IPS-20b (cell line): ENCODE measurements around the gene NDUFS3.

ENCODE experiments used
- H3K27ac ChIP-seq: one replicate; pipeline ENCODE4 v1.5.1; 2013; ENCODE audit warnings: low read length
- H3K27me3 ChIP-seq: 2 replicates; pipeline ENCODE4 v1.6.1; 2013; ENCODE audit warnings: mild to moderate bottlenecking, low read length, inconsistent platforms; ENCODE audit not compliant: insufficient read depth
- H3K36me3 ChIP-seq: 2 replicates; pipeline ENCODE4 v1.6.1; 2013; ENCODE audit warnings: low read depth, mild to moderate bottlenecking, inconsistent platforms, low read length, moderate library complexity; ENCODE audit not compliant: insufficient read depth
- H3K4me1 ChIP-seq: 2 replicates; pipeline ENCODE4 v1.6.1; 2013; ENCODE audit warnings: mild to moderate bottlenecking, control low read depth, inconsistent platforms, low read length, moderate library complexity; ENCODE audit not compliant: insufficient read depth
- H3K4me3 ChIP-seq: 2 replicates; pipeline ENCODE4 v1.5.1; 2013; ENCODE audit warnings: mild to moderate bottlenecking, low read length, inconsistent platforms
- H3K9ac ChIP-seq: 2 replicates; pipeline ENCODE4 v1.6.1; 2013; ENCODE audit warnings: low read depth, mild to moderate bottlenecking, inconsistent platforms, low read length, moderate library complexity
- H3K9me3 ChIP-seq: 2 replicates; pipeline ENCODE4 v1.6.1; 2013; ENCODE audit warnings: mild to moderate bottlenecking, low read depth, low read length, inconsistent platforms; ENCODE audit not compliant: insufficient read depth

The NDUFS3 gene

GRCh38 chr11:47583844-47584243 lies 5.0 kb downstream of the NDUFS3 start:
- H3K27ac ChIP-seq = no peak overlapping the region
- H3K9me3 ChIP-seq = no peaks in the 10 kb centered on the region
- H3K36me3 ChIP-seq = peaks cover 43% of the 10 kb centered on the region
- H3K4me1 ChIP-seq = 0 out of 2 replicates have a peak, but pooled peaks cover 3% of the 10 kb centered on the region
- no peak overlapping the region for H3K9ac ChIP-seq
- H3K4me3 ChIP-seq = no peak overlapping the region
- no peaks in the 10 kb centered on the region for H3K27me3 ChIP-seq

- H3K36me3 ChIP-seq = peaks cover 33% of the 10 kb centered on the region
- no peaks in the 10 kb centered on the region for H3K27me3 ChIP-seq
- H3K9ac ChIP-seq = no peak within 1 kb of the TSS
- no peak within 1 kb of the TSS for H3K4me3 ChIP-seq
- H3K4me1 ChIP-seq = no peaks in the 10 kb centered on the region
- H3K27ac ChIP-seq = no peak within 1 kb of the TSS
- H3K9me3 ChIP-seq = no peaks in the 10 kb centered on the region
Observed at GRCh38 chr11:47586098-47586855, 7.4 kb downstream of the NDUFS3 start, which contains the start of gene FAM180B. TSS of gene FAM180B (plus strand) at chr11:47586678. CDS start at chr11:47586769, 91 bp downstream.

GRCh38 chr11:47587039-47587716 lies 8.3 kb downstream of the NDUFS3 start:
- H3K27ac ChIP-seq = no peak overlapping the region
- no peaks in the 10 kb centered on the region for H3K9me3 ChIP-seq
- H3K27me3 ChIP-seq = peaks cover 4% of the 10 kb centered on the region
- no peaks in the 10 kb centered on the region; the same call in 1 of the 2 replicates for H3K4me1 ChIP-seq
- H3K9ac ChIP-seq = no peak overlapping the region
- H3K4me3 ChIP-seq = no peak overlapping the region
- H3K36me3 ChIP-seq = peaks cover 24% of the 10 kb centered on the region

DNA sequence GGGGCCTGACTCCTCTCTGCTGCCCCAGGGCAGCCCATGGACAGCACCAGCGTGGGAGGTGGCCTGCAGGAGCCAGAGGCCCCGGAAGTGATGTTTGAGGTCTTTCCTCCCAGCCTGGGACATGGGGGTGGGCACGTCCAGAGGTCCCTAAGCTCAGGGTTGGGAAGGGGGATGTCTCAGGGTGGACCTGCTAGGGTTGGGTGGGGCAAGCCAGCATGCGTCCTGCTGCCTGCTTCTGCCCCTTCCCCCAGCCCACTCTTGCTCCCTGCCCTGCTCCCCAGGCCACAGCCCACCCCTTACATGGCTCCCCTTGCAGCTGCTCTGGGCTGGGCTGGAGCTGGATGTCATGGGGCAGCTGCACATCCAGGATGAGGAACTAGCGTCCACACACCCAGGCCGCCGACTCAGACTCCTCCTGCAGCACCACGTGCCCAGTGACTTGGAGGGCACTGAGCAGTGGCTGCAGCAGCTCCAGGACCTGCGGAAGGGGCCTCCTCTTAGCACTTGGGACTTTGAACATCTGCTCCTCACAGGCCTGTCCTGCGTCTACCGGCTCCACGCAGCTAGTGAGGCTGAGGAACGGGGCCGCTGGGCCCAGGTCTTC lies 9.0 kb downstream of the NDUFS3 start:
- Histone ChIP-seq H3K27me3 (peaks cover 10% of the 10 kb centered on the region), H3K9ac (no peak overlapping the region), H3K36me3 (peaks cover 17% of the 10 kb centered on the region), H3K9me3 (no peaks in the 10 kb centered on the region), H3K27ac (no peak overlapping the region), H3K4me3 (no peak overlapping the region), H3K4me1 (peaks cover 3% of the 10 kb centered on the region; the same call in 1 of the 2 replicates)

- H3K27me3 ChIP-seq = peaks cover 23% of the 10 kb centered on the region
- H3K9ac ChIP-seq = no peak overlapping the region
- peaks cover 5% of the 10 kb centered on the region for H3K36me3 ChIP-seq
- H3K27ac ChIP-seq = no peak overlapping the region
- no peak overlapping the region for H3K4me3 ChIP-seq
- H3K9me3 ChIP-seq = no peaks in the 10 kb centered on the region
- peaks cover 3% of the 10 kb centered on the region; the same call in 1 of the 2 replicates for H3K4me1 ChIP-seq
Observed at GRCh38 chr11:47589118-47589517, 10.2 kb downstream of the NDUFS3 start.

DNA sequence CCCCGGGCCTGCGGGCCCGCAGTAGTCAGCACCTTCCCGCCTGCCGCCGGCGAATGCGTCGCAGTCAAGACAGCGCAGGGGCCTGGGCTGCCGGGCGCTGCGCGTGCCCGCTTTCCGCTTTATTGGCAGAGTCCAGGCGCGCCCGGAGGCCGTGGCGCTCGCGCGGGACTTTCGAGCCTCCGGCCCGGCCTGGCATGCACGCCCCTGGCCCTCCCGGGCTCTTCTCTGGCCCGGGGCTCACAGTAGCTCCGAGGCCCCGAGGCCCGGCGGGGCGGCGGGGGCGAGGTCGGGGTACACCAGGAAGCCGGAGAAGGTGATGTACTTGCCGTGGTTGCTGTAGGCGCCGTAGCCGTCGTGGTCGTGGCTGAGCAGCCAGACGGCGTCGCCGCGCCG lies 10.7 kb downstream of the NDUFS3 start:
- Histone ChIP-seq H3K4me1 (peaks cover 6% of the 10 kb centered on the region; the same call in 1 of the 2 replicates), H3K4me3 (no peak overlapping the region), H3K27ac (no peak overlapping the region), H3K9ac (no peak overlapping the region), H3K9me3 (no peaks in the 10 kb centered on the region), H3K27me3 (peaks cover 27% of the 10 kb centered on the region), H3K36me3 (no peaks in the 10 kb centered on the region; the same call in 1 of the 2 replicates)

- H3K27me3 ChIP-seq = peaks cover 34% of the 10 kb centered on the region
- H3K9me3 ChIP-seq = no peaks in the 10 kb centered on the region
- H3K4me3 ChIP-seq = no peak overlapping the region
- H3K9ac ChIP-seq = no peak overlapping the region
- no peaks in the 10 kb centered on the region; the same call in 1 of the 2 replicates for H3K36me3 ChIP-seq
- no peak overlapping the region for H3K27ac ChIP-seq
- H3K4me1 ChIP-seq = peaks cover 8% of the 10 kb centered on the region; the same call in 1 of the 2 replicates
Observed at GRCh38 chr11:47589977-47590861, 11.3 kb downstream of the NDUFS3 start.

- no peaks in the 10 kb centered on the region for H3K36me3 ChIP-seq
- H3K27ac ChIP-seq = no peak overlapping the region
- no peak overlapping the region for H3K9ac ChIP-seq
- H3K4me3 ChIP-seq = no peak overlapping the region
- peaks cover 8% of the 10 kb centered on the region; the same call in 1 of the 2 replicates for H3K4me1 ChIP-seq
- H3K27me3 ChIP-seq = peaks cover 42% of the 10 kb centered on the region
- H3K9me3 ChIP-seq = no peaks in the 10 kb centered on the region
Observed at GRCh38 chr11:47591764-47592163, 12.9 kb downstream of the NDUFS3 start.

GRCh38 chr11:47592251-47592650 lies 13.4 kb downstream of the NDUFS3 start:
- H3K4me3 ChIP-seq = no peak overlapping the region
- H3K9me3 ChIP-seq = no peaks in the 10 kb centered on the region
- no peak overlapping the region for H3K9ac ChIP-seq
- no peak overlapping the region for H3K27ac ChIP-seq
- H3K36me3 ChIP-seq = no peaks in the 10 kb centered on the region
- H3K27me3 ChIP-seq = peaks cover 42% of the 10 kb centered on the region
- H3K4me1 ChIP-seq = peaks cover 8% of the 10 kb centered on the region; the same call in 1 of the 2 replicates

DNA sequence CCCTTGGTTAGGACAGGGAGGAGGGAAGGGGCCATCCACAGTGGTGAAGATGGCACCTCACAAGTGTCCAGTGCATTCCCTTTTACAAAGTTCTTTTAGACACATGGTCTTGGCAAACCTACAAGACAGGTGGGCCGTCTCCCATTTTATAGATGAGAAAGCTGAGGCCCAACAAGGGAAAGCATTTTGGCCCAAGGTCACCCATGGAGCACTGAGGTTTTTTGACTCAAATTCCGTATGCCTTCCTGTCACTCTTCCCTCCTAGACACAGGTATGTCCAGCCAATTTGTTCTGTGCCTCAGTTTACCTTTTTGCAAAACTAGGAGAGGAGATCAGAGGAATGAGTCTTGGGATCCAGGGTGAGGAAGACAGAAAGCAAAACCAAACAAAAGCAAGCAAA lies 14.1 kb downstream of the NDUFS3 start:
- Histone ChIP-seq H3K27ac (no peak overlapping the region), H3K9ac (no peak overlapping the region), H3K9me3 (no peaks in the 10 kb centered on the region), H3K36me3 (no peaks in the 10 kb centered on the region), H3K4me1 (peaks cover 8% of the 10 kb centered on the region; the same call in 1 of the 2 replicates), H3K4me3 (peak overlapping the region; percentile 78; the same call in 1 of the 2 replicates), H3K27me3 (peaks cover 42% of the 10 kb centered on the region)

DNA sequence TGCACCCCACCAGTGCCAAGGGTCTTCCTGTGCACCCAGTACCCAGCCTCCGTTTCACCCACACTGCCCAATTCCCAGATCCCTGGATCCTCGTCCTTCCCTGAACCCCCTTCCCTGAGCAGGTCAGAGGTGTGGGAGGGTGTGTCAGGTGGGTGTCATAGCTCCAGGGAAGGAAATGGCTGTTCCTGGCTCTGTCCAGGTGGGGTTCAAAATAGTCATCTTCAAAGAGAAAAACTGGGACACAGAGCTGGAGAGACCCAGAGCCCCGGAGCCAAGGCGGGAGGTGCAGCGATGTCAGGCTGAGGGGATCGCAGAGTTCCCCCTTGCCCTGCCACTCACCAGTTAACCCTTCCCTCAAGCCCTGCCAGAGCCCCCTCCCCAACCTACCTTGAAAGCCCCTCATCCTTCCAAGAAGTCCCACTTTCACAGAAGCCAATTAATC lies 14.6 kb downstream of the NDUFS3 start:
- peak overlapping the region; percentile 26; the same call in 1 of the 2 replicates for H3K9ac ChIP-seq
- peaks cover 42% of the 10 kb centered on the region for H3K27me3 ChIP-seq
- H3K27ac ChIP-seq = no peak overlapping the region
- no peaks in the 10 kb centered on the region for H3K9me3 ChIP-seq
- H3K4me3 ChIP-seq = peak overlapping the region; percentile 78
- peaks cover 8% of the 10 kb centered on the region; the same call in 1 of the 2 replicates for H3K4me1 ChIP-seq
- H3K36me3 ChIP-seq = no peaks in the 10 kb centered on the region
